ENCODE data around the gene ADGRD2. TPM values are rescaled to one million over a fixed set of nuclear protein-coding genes. Genes with fewer than 3 reads are reported as not detected.

ADGRD2 gene
- total and polyA plus RNA-seq, 9 of the 15 experiments (the other 6 are each of a cell fraction or from before 2014, with no cell fraction given), result not detected

DNA sequence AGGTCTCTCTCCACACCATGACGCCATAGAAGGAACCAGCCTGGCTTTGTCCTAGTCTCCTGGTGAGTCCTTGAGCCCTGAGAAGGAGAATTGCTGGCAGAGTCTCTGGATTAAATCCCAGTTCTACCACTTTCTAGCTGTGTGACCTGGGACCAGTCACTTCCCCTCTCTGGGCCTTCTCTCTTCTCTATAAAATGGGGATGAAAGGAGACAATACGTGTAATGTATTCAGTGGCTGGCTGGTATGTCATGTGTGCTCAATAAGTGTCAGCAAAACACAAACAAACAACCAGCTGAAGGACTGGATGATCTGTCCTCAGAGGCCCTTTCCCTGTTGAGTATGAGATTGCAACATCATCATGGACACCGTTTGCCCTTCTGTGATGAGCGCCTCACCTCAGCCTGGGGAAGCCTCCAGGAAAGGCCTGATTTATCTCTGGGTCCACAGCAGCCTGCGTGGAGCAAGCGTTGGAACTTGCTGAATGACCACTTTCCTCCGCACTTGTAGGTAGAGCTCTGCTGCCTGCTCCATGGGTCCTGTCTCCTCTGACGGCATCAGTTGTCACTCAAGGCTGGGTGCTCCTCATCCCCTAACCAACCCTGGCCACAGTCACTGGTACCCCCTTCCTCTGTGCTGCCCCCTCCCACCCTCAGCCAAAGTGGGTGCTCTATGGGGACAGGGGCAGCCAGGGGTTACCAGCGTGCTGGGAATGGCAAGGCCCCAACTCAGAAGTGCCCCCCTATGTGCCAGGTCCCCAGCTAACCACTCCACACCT lies 60.6 kb downstream of the ADGRD2 start:
- Histone ChIP-seq H3K27me3 (ENCODE audit: control insufficient read depth in 2 of 2, insufficient read depth in 2 of 2, low read length in 2 of 2) (no peaks in the 10 kb centered on the region), H3K4me3 (no peak overlapping the region), H3K79me2 (ENCODE audit: control insufficient read depth, insufficient read depth, low read length) (no peaks in the 10 kb centered on the region), H2AFZ (ENCODE audit: low read depth, low read length) (peak overlapping the region; percentile 96), H3K36me3 (ENCODE audit: control insufficient read depth, insufficient read depth, low read length) (no peaks in the 10 kb centered on the region), H3K9me3 (replicated peaks; ENCODE audit: control insufficient read depth, insufficient read depth, low read depth, low read length) (no peaks in the 10 kb centered on the region), H3K4me1 (replicated peaks in 1 of 2; ENCODE audit: control insufficient read depth in 2 of 2, insufficient read depth in 2 of 2, low read length in 2 of 2) (peaks cover 30 to 53% of the 10 kb centered on the region in 2 experiments), H3K4me2 (ENCODE audit: insufficient read depth, low read length) (no peak overlapping the region), H3K27ac (ENCODE audit: extremely low read depth, low read depth, low read length) (no peak overlapping the region), H3K9ac (ENCODE audit: insufficient read depth in 1 of 2, low read depth in 2 of 2, low read length in 2 of 2) (peak overlapping the region in 1 of 2 experiments; percentile 49; a peak in 1 of 4 replicates), H4K20me1 (replicated peaks; ENCODE audit: control insufficient read depth, insufficient read depth, low read length) (no peaks in the 10 kb centered on the region), H3K9me1 (ENCODE audit: control insufficient read depth, insufficient read depth, low read length) (no peaks in the 10 kb centered on the region)
- ATAC-seq, result peak; percentile 9
- in situ Hi-C loops (cut with MboI), result no loop called here
- peak; percentile 76 for FAIRE-seq
- intact Hi-C loops (cut with micrococcal nuclease), result no loop called here
- DNase-seq (ENCODE audit: extremely low read depth in 1 of 4, low spot score in 3 of 4), result peak in 2 of 4 experiments; percentile 38 to 55
- 42% methylated on average over 9 of the region's 9 CpGs for WGBS (ENCODE audit: insufficient coverage, low coverage, missing lambda C conversion rate)
- ChIA-PET POLR2A (interaction anchor here (0.6 to 1.0 kb wide), 2 partner anchors 13 to 166 kb away, joined by 3 read pairs; no protein-coding TSS in a partner anchor), CTCF (ENCODE audit: low intra/inter-chr PET ratio) (no interaction called here)
- BruUV-seq (replicated peaks), result no TSS peak
- TF ChIP-seq ZFP36 (IDR thresholded peaks at IDR 0.05; ENCODE audit: low read depth, low read length, partially characterized antibody) (peak; percentile 85), CTBP1 (IDR thresholded peaks at IDR 0.05; ENCODE audit: borderline replicate concordance) (peak; percentile 53; the same call in 1 of the 2 replicates), KDM1A (IDR thresholded peaks at IDR 0.05) (peak; percentile 68 to 87), MAFG (tag; conservative IDR thresholded peaks at IDR 0.05) (peak; percentile 17; the same call in 1 of the 2 replicates), CEBPB (tag; IDR thresholded peaks at IDR 0.05) (peak; percentile 94), ZNF124 (CRISPR knock-in tag; IDR thresholded peaks at IDR 0.05) (0 out of 2 replicates have a peak, but pooled peaks have one; percentile 16), BCOR (IDR thresholded peaks at IDR 0.05) (peak; percentile 93), RBM25 (IDR thresholded peaks at IDR 0.05; ENCODE audit: low read depth, low read length, severe bottlenecking) (peak; percentile 93), HDAC2 (IDR thresholded peaks at IDR 0.05) (peak; percentile 18; the same call in 1 of the 2 replicates), TEAD4 (IDR thresholded peaks at IDR 0.05; ENCODE audit: low read length) (no peak), TEAD4 (CRISPR knock-in tag; IDR thresholded peaks at IDR 0.05; ENCODE audit: borderline replicate concordance) (no peak), YBX1 (IDR thresholded peaks at IDR 0.05) (no peak), CEBPG (CRISPR knock-in tag; IDR thresholded peaks at IDR 0.05) (peak; percentile 86), CEBPG (tag; conservative IDR thresholded peaks at IDR 0.05 in 1 of 2, IDR thresholded peaks at IDR 0.05 in 1 of 2) (peak; percentile 53 to 90), ADNP (tag; IDR thresholded peaks at IDR 0.05) (peak; percentile 76), ASH1L (IDR thresholded peaks at IDR 0.05; ENCODE audit: borderline replicate concordance, low read depth, partially characterized antibody) (no peak), FUS (optimal IDR thresholded peaks at IDR 0.05; ENCODE audit: low read depth, low read length) (no peak)
- TF ChIP-seq, protein P1, sequence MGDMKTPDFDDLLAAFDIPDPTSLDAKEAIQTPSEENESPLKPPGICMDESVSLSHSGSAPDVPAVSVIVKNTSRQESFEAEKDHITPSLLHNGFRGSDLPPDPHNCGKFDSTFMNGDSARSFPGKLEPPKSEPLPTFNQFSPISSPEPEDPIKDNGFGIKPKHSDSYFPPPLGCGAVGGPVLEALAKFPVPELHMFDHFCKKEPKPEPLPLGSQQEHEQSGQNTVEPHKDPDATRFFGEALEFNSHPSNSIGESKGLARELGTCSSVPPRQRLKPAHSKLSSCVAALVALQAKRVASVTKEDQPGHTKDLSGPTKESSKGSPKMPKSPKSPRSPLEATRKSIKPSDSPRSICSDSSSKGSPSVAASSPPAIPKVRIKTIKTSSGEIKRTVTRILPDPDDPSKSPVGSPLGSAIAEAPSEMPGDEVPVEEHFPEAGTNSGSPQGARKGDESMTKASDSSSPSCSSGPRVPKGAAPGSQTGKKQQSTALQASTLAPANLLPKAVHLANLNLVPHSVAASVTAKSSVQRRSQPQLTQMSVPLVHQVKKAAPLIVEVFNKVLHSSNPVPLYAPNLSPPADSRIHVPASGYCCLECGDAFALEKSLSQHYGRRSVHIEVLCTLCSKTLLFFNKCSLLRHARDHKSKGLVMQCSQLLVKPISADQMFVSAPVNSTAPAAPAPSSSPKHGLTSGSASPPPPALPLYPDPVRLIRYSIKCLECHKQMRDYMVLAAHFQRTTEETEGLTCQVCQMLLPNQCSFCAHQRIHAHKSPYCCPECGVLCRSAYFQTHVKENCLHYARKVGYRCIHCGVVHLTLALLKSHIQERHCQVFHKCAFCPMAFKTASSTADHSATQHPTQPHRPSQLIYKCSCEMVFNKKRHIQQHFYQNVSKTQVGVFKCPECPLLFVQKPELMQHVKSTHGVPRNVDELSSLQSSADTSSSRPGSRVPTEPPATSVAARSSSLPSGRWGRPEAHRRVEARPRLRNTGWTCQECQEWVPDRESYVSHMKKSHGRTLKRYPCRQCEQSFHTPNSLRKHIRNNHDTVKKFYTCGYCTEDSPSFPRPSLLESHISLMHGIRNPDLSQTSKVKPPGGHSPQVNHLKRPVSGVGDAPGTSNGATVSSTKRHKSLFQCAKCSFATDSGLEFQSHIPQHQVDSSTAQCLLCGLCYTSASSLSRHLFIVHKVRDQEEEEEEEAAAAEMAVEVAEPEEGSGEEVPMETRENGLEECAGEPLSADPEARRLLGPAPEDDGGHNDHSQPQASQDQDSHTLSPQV (IDR thresholded peaks at IDR 0.05), result 0 out of 2 replicates have a peak, but pooled peaks have one; percentile 16
- TF ChIP-seq, protein P2, sequence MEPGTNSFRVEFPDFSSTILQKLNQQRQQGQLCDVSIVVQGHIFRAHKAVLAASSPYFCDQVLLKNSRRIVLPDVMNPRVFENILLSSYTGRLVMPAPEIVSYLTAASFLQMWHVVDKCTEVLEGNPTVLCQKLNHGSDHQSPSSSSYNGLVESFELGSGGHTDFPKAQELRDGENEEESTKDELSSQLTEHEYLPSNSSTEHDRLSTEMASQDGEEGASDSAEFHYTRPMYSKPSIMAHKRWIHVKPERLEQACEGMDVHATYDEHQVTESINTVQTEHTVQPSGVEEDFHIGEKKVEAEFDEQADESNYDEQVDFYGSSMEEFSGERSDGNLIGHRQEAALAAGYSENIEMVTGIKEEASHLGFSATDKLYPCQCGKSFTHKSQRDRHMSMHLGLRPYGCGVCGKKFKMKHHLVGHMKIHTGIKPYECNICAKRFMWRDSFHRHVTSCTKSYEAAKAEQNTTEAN (CRISPR knock-in tag; IDR thresholded peaks at IDR 0.05), result no peak

Measured in K562 (cell line).